GM18526 (cell line): ENCODE data around the gene LAMC3.

Experiments
- POLR2A ChIP-seq: IDR thresholded peaks from 3 replicates; pipeline ENCODE4 v1.6.1; 2011; ENCODE audit not compliant: insufficient read length; ENCODE audit errors: extremely low read depth

LAMC3 gene

DNA sequence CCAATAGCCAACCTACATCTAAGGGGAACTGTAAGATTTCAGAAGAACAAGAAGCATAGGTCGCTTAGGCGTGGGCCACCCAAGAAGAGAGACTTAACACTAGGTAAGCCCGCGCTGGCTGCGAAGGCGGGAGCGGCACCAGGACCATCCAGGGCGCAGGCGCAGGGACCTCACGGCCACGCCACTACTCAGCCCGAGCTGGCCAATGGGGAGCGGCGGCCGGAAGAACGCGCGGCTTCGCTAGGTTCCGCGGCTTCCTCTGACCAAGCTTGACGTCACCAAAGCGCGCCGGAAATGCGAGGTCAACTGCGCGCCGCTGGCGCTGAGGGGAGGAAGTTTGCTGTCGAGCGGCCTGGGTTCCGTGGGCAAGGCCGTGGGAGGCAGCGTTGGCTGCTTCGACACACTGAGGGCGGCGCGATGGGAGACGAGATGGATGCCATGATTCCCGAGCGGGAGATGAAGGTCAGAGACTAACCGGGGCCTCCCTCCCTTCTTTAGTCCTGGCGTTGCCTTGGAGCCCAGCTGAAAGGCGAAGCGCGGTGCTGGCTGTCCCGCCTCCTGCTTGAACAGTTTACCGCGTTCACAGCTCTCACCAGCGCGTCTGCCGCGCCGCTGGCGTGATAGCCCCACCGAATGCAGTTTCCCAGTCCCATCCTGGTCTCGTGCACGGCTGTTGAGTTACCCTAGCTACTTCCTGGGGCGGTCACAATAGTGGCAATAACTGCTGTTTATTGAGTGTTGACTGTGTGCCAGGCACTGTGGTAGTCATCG, 116.5 kb downstream of the LAMC3 start, which contains the start of gene NUP214:
Gene NUP214 (plus strand): TSS at position 299 of the 771 bp plus-strand sequence. CDS start 119 bp downstream, at position 418.
- peak; percentile 95 for TF ChIP-seq POLR2A

DNA sequence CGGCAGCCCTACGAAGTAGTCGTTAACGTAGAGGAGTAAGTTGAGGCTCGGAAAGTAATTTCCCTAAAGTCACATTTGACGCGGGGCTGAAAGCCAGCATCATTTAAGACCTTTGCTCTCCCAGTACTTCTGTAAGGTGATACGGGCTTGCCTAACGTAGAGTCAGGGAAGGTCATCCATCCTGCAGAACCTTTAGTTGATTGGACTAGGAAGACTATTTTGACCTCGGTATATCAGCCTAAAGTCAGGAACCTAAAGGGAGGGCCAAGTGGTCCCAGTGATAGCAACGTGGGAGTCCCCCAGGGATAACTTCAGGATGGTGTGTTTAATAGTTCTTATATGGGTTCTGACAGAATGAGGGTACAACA, 117.1 kb downstream of the LAMC3 start:
- TF ChIP-seq POLR2A, result no peak

DNA sequence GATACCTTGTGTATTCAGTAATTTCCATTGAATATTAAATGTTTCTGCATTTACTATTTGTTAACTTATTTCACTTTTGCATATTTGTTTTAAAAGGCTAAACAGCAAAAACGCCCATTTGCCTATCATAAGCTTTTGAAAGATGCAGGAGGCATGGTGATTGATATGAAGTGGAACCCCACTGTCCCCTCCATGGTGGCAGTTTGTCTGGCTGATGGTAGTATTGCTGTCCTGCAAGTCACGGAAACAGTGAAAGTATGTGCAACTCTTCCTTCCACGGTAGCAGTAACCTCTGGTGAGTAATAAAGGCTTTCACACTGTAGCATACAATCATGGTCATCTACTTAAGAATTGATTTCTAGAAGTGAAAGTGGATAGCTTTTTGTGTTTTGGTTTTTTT, 120.2 kb downstream of the LAMC3 start:
- TF ChIP-seq POLR2A, result no peak

DNA sequence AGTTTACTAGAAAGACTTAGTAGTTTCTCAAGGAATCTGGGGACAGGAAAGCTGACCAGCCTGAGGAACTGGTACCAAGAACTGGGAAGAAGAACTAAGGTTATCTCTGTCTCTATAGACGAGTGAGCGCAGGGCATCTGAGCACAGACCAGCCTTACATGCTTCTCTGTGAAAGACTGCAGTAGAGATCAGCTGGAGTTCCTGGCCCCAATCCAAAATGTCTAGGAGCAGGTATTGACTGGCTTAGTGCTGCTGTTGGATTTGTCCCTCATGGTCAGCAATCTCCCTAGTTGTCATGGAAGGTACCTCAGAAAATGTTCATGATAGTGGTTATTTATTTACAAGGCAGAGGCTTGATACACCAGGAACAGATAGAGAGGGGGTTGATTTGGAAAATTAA, 129.7 kb downstream of the LAMC3 start:
- TF ChIP-seq POLR2A, result no peak

DNA sequence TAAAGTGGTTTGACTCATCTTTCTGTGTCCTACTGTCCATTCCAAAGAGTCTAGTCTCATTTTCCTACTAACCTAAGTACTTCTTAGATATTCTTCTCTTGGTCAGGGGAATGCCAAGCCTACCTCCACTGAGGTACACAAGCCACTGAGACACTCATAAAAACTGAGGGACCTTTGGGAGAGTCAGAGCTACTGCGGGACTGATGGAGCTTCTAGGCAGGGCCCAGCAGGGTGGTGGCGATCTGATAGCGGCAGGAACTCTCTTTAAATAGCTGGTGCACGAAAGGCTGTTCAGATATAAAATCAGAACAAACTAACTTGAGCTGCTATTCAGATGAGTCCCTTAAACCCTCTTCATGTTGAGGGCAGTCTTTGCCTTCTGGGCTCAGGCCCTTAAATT, 131.1 kb downstream of the LAMC3 start:
- no peak for TF ChIP-seq POLR2A

DNA sequence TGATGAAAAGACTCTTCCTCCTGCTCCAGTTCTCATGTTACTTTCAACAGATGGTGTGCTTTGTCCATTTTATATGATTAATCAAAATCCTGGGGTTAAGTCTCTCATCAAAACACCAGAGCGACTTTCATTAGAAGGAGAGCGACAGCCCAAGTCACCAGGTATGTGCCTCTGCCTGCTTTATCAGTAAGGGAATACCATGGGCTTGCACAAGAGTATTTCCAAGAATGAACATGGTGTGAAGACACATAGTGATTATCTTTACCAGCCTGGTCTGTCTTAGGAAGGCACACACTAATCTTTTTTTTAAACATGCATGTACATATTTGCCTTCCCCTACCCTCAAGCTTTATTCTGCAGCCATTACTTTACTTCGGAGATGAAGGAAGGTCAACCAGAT, 131.6 kb downstream of the LAMC3 start:
- TF ChIP-seq POLR2A, result no peak

DNA sequence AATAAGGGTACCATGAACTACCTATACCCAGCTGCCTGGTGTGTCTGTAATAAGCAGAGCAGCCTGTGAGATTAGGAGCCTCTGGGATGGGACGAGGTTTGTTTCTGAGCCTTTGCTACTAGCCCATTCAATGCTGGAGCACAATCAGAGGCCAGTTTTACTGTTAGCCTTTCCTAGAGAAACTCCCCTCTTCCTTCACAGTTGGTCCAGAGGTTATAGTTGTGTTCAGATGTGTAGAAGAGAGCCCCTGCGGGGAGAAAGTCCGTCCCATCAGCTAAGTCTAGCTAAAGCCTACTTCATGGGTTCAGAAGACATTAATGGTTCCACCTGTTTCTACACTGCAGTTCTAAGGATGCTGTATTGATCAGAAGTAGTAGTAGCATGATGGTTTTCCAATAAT, 133.2 kb downstream of the LAMC3 start:
- no peak for TF ChIP-seq POLR2A
